ENCODE data around the gene GALM.
A peak's percentile ranks its signal among the peaks of the same experiment; 100 is the strongest.

Gene GALM

GRCh38 chr2:38745267-38745666, 79.4 kb downstream of the GALM start:
- no peak for DNase-seq
- peaks cover 39% of the 10 kb centered on the region for H3K4me1 ChIP-seq (ENCODE audit: control insufficient read depth, insufficient read depth, low read length, poor library complexity, severe bottlenecking)
- peaks cover 63% of the 10 kb centered on the region for H3K36me3 ChIP-seq (ENCODE audit: control insufficient read depth, insufficient read depth, low read length)
- H3K27me3 ChIP-seq (replicated peaks; ENCODE audit: control insufficient read depth, insufficient read depth, low read length, poor library complexity, severe bottlenecking), result no peaks in the 10 kb centered on the region
- H3K4me3 ChIP-seq (ENCODE audit: insufficient read depth, low read depth, low read length, poor library complexity, severe bottlenecking), result no peak overlapping the region
- no peaks in the 10 kb centered on the region for H3K9me3 ChIP-seq (ENCODE audit: control insufficient read depth, low read length)
- H3K27ac ChIP-seq (ENCODE audit: insufficient read depth, low read length, poor library complexity, severe bottlenecking), result no peak overlapping the region

DNA sequence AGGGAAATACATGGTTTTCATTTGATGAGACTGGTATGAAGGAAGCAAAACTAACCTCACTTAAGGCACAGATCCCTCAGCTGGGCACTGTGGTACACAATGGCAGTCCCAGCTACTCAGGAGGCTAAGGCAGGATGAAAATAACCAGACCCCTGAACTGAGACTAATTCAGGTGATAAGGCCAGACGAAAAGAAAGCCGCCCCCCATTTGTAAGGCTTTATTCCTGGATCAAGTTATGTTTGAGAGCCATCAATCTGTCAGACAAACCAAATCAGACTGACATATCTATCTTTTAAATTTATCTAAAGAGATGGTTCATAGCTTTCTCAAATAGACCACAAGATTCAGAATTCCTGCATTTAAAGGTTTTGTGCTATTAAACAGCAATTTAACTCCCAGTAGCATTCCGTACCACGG, 81.1 kb downstream of the GALM start:
- peak overlapping the region; percentile 33 for H3K27ac ChIP-seq (ENCODE audit: insufficient read depth, low read length, poor library complexity, severe bottlenecking)
- no peaks in the 10 kb centered on the region for H3K9me3 ChIP-seq (ENCODE audit: control insufficient read depth, low read length)
- DNase-seq, result no peak
- H3K27me3 ChIP-seq (replicated peaks; ENCODE audit: control insufficient read depth, insufficient read depth, low read length, poor library complexity, severe bottlenecking), result no peaks in the 10 kb centered on the region
- H3K4me3 ChIP-seq (ENCODE audit: insufficient read depth, low read depth, low read length, poor library complexity, severe bottlenecking), result peak overlapping the region; percentile 29
- peaks cover 41% of the 10 kb centered on the region for H3K4me1 ChIP-seq (ENCODE audit: control insufficient read depth, insufficient read depth, low read length, poor library complexity, severe bottlenecking)
- peaks cover 59% of the 10 kb centered on the region for H3K36me3 ChIP-seq (ENCODE audit: control insufficient read depth, insufficient read depth, low read length)

DNA sequence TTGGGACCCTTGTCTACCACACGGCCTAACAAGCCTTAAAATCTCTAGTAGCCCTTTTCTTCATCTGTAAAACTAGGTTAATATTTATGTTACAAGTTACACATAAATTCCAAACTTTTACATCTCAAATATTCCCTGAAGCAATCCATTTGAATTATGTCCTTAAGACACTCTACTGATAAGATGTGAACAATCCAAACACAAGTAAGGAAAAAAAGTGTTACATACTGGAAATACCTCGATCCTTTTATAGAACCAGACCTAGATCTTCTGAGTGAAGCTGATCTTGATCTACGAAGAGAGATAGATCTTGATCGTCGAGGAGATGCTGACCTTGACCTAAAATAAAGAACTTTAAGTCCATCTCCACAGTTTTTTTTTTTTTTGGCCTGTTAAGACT, 81.9 kb downstream of the GALM start:
- DNase-seq, result no peak
- Histone ChIP-seq H3K27me3 (replicated peaks; ENCODE audit: control insufficient read depth, insufficient read depth, low read length, poor library complexity, severe bottlenecking) (no peaks in the 10 kb centered on the region), H3K36me3 (ENCODE audit: control insufficient read depth, insufficient read depth, low read length) (peaks cover 59% of the 10 kb centered on the region), H3K4me1 (ENCODE audit: control insufficient read depth, insufficient read depth, low read length, poor library complexity, severe bottlenecking) (peaks cover 46% of the 10 kb centered on the region), H3K4me3 (ENCODE audit: insufficient read depth, low read depth, low read length, poor library complexity, severe bottlenecking) (peak overlapping the region; percentile 29), H3K9me3 (ENCODE audit: control insufficient read depth, low read length) (no peaks in the 10 kb centered on the region), H3K27ac (ENCODE audit: insufficient read depth, low read length, poor library complexity, severe bottlenecking) (peak overlapping the region; percentile 35)

GRCh38 chr2:38748391-38748790, 82.5 kb downstream of the GALM start:
- H3K27ac ChIP-seq (ENCODE audit: insufficient read depth, low read length, poor library complexity, severe bottlenecking), result peak overlapping the region; percentile 35
- H3K9me3 ChIP-seq (ENCODE audit: control insufficient read depth, low read length), result no peaks in the 10 kb centered on the region
- no peaks in the 10 kb centered on the region for H3K27me3 ChIP-seq (replicated peaks; ENCODE audit: control insufficient read depth, insufficient read depth, low read length, poor library complexity, severe bottlenecking)
- no peak for DNase-seq
- peaks cover 59% of the 10 kb centered on the region for H3K36me3 ChIP-seq (ENCODE audit: control insufficient read depth, insufficient read depth, low read length)
- peak overlapping the region; percentile 74 for H3K4me3 ChIP-seq (ENCODE audit: insufficient read depth, low read depth, low read length, poor library complexity, severe bottlenecking)
- peaks cover 46% of the 10 kb centered on the region for H3K4me1 ChIP-seq (ENCODE audit: control insufficient read depth, insufficient read depth, low read length, poor library complexity, severe bottlenecking)

- peaks cover 52% of the 10 kb centered on the region for H3K36me3 ChIP-seq (ENCODE audit: control insufficient read depth, insufficient read depth, low read length)
- H3K9me3 ChIP-seq (ENCODE audit: control insufficient read depth, low read length), result no peaks in the 10 kb centered on the region
- DNase-seq, result no peak
- peak overlapping the region; percentile 90 for H3K27ac ChIP-seq (ENCODE audit: insufficient read depth, low read length, poor library complexity, severe bottlenecking)
- H3K4me3 ChIP-seq (ENCODE audit: insufficient read depth, low read depth, low read length, poor library complexity, severe bottlenecking), result peak overlapping the region; percentile 74
- no peaks in the 10 kb centered on the region for H3K27me3 ChIP-seq (replicated peaks; ENCODE audit: control insufficient read depth, insufficient read depth, low read length, poor library complexity, severe bottlenecking)
- peaks cover 50% of the 10 kb centered on the region for H3K4me1 ChIP-seq (ENCODE audit: control insufficient read depth, insufficient read depth, low read length, poor library complexity, severe bottlenecking)
These were observed 83.3 kb downstream of the GALM start for GRCh38 chr2:38748943-38749804.

- Histone ChIP-seq H3K27me3 (replicated peaks; ENCODE audit: control insufficient read depth, insufficient read depth, low read length, poor library complexity, severe bottlenecking) (no peaks in the 10 kb centered on the region), H3K4me1 (ENCODE audit: control insufficient read depth, insufficient read depth, low read length, poor library complexity, severe bottlenecking) (peaks cover 49% of the 10 kb centered on the region)
- no peak for DNase-seq
These were observed 84.3 kb downstream of the GALM start for GRCh38 chr2:38750011-38750890.

DNA sequence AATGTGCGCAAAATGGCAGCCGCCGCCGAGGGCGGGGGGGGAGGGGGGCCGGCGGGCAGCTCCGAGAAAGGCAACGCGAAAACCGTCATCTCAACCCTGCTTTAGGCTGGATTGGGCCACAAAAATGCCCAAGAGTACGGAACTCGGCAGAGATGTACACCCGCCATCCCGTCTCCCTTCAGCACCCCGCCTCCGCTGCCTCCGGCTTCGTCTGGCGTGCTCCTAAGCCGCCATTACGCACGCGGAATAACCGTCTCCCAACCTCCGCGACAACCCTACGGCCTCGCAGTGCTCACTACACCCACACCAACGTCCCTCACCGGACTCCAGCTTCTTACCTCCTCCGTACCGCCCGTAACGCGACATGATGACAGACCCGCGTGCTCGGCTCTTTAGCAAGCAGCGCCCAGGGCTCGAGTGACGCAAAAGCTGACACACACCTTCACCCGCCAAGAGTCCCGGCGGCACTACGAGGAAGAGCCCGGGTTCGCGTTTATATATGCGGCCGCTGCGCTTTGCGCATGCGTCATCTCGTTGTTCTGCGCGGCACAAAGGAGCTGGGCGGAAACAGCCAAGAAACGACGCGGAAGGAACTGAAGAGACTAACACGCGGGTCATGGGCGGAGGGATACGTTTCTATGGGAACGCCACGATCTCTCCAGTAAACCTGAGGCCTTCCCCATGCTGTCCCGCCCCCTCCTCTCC, 85.1 kb downstream of the GALM start, which contains the start of gene SRSF7:
Gene SRSF7, minus strand, starts transcription at position 471 of the 705 bp plus-strand sequence. Its CDS starts 105 bp downstream, at position 366.
- Histone ChIP-seq H3K4me3 (ENCODE audit: insufficient read depth, low read depth, low read length, poor library complexity, severe bottlenecking) (peak within 1 kb of the TSS; percentile 74), H3K27ac (ENCODE audit: insufficient read depth, low read length, poor library complexity, severe bottlenecking) (peak within 1 kb of the TSS; percentile 90), H3K4me1 (ENCODE audit: control insufficient read depth, insufficient read depth, low read length, poor library complexity, severe bottlenecking) (peaks cover 41% of the 10 kb centered on the region), H3K27me3 (replicated peaks; ENCODE audit: control insufficient read depth, insufficient read depth, low read length, poor library complexity, severe bottlenecking) (no peaks in the 10 kb centered on the region), H3K9me3 (ENCODE audit: control insufficient read depth, low read length) (no peaks in the 10 kb centered on the region), H3K36me3 (ENCODE audit: control insufficient read depth, insufficient read depth, low read length) (peaks cover 34% of the 10 kb centered on the region)
- DNase-seq, result peak; percentile 93 to 99 (median 96)

More at GRCh38 chr2:38750011-38750890, 84.3 kb downstream of the GALM start:
- peak overlapping the region; percentile 90 for H3K27ac ChIP-seq (ENCODE audit: insufficient read depth, low read length, poor library complexity, severe bottlenecking)
- peaks cover 42% of the 10 kb centered on the region for H3K36me3 ChIP-seq (ENCODE audit: control insufficient read depth, insufficient read depth, low read length)
- H3K4me3 ChIP-seq (ENCODE audit: insufficient read depth, low read depth, low read length, poor library complexity, severe bottlenecking), result peak overlapping the region; percentile 74
- no peaks in the 10 kb centered on the region for H3K9me3 ChIP-seq (ENCODE audit: control insufficient read depth, low read length)

DNA sequence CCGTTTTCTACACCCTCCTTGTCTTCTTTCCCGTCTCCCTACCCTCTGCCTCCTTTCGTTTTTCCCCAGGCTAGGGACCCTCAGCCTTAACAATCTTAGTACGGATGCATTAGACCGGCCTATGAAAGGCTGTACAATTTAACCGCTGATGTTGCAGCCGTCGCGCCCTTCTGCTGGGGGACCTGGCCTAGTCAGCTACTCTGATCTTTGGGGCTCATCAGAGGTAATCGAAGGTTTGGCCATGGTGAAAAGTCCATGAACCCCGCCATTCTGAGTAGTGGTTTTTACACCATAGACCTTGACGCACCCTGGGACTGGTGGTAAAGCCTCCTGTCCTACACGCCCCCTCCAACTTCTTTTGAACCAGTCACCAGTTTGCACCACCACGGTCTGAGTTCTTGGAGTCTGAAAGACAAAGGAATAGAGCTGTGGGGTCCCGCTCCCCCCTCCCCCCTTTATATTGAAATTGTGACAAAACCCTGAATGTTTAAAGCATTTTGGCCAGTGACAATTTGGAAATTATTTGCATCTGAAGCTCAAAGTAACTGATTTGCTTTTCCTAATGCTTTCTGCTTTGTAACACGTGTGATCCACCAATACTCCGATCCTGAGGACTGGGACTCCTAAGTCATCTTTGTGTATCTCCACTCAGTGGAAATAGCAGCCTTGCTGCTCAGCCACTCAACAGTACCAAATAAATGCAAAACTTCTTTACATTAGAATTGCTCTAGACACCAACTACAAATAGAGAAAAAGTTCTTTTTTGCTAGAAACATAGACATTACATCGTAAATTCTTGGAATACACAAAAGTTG, 85.9 kb downstream of the GALM start:
- peak overlapping the region; percentile 90 for H3K27ac ChIP-seq (ENCODE audit: insufficient read depth, low read length, poor library complexity, severe bottlenecking)
- H3K4me1 ChIP-seq (ENCODE audit: control insufficient read depth, insufficient read depth, low read length, poor library complexity, severe bottlenecking), result peaks cover 34% of the 10 kb centered on the region
- peaks cover 26% of the 10 kb centered on the region for H3K36me3 ChIP-seq (ENCODE audit: control insufficient read depth, insufficient read depth, low read length)
- no peak for DNase-seq
- no peaks in the 10 kb centered on the region for H3K9me3 ChIP-seq (ENCODE audit: control insufficient read depth, low read length)
- no peaks in the 10 kb centered on the region for H3K27me3 ChIP-seq (replicated peaks; ENCODE audit: control insufficient read depth, insufficient read depth, low read length, poor library complexity, severe bottlenecking)
- H3K4me3 ChIP-seq (ENCODE audit: insufficient read depth, low read depth, low read length, poor library complexity, severe bottlenecking), result peak overlapping the region; percentile 74

DNA sequence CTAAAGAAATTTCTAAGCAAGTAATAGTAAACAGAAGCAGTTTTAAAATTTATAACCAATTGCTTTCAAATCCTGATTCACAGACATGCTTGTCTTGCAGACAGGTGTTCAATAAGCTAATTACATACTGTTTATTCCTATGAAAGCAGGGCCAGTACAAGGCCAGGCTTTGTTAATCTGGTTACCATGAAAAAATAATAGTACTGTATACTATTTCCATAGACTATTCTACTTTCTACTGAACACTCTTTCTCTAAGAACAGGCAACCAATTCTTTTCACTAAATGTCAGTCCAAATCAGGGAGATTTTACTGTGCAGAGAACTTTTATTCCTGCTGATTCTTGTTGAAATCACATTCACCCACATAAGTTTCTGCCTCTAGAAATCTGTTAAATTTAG, 88.1 kb downstream of the GALM start:
- Histone ChIP-seq H3K27me3 (replicated peaks; ENCODE audit: control insufficient read depth, insufficient read depth, low read length, poor library complexity, severe bottlenecking) (no peaks in the 10 kb centered on the region), H3K9me3 (ENCODE audit: control insufficient read depth, low read length) (no peaks in the 10 kb centered on the region), H3K4me1 (ENCODE audit: control insufficient read depth, insufficient read depth, low read length, poor library complexity, severe bottlenecking) (peaks cover 14% of the 10 kb centered on the region), H3K4me3 (ENCODE audit: insufficient read depth, low read depth, low read length, poor library complexity, severe bottlenecking) (peak overlapping the region; percentile 44), H3K36me3 (ENCODE audit: control insufficient read depth, insufficient read depth, low read length) (peaks cover 4% of the 10 kb centered on the region), H3K27ac (ENCODE audit: insufficient read depth, low read length, poor library complexity, severe bottlenecking) (peak overlapping the region; percentile 40)
- no peak for DNase-seq

All from effector memory CD4-positive, alpha-beta T cell (primary cell).